ENCODE data around the gene MSTN. TPM values are rescaled to one million over a fixed set of nuclear protein-coding genes. Genes with fewer than 3 reads are reported as not detected.

The MSTN gene
- total RNA-seq, 4 donors from 2014 or later, result 0.27 to 0.45 (median 0.29) TPM; not detected in 1

DNA sequence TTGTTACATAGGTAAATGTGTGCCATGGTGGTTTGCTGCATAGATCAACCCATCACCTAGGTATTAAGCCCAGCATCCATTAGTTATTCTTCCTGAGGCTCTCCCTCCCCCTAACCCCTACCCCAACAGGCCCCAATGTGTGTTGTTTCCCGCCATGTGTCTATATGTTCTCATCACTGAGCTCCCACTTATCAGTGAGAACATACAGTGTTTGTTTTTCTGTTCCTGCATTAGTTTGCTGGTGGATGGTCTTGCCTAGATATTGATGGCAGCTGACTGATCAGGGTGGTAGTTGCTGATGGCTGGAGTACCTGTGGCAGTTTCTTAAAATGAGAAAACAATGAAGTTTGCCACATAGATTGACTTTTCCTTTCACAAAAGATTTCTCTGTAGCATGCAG is 34.6 kb upstream of the MSTN start:
- Histone ChIP-seq H3K27ac (no peak overlapping the region), H3K4me1 (no peaks in the 10 kb centered on the region), H3K9me3 (no peaks in the 10 kb centered on the region), H3K27me3 (no peaks in the 10 kb centered on the region), H3K36me3 (no peaks in the 10 kb centered on the region), H3K4me3 (replicated peaks in 1 of 3) (no peak overlapping the region)
- intact Hi-C loops (cut with DNase I), result no loop called here
- DNase-seq, result no peak
- no peak for TF ChIP-seq POLR2A (IDR thresholded peaks at IDR 0.05)
- TF ChIP-seq, protein P1, sequence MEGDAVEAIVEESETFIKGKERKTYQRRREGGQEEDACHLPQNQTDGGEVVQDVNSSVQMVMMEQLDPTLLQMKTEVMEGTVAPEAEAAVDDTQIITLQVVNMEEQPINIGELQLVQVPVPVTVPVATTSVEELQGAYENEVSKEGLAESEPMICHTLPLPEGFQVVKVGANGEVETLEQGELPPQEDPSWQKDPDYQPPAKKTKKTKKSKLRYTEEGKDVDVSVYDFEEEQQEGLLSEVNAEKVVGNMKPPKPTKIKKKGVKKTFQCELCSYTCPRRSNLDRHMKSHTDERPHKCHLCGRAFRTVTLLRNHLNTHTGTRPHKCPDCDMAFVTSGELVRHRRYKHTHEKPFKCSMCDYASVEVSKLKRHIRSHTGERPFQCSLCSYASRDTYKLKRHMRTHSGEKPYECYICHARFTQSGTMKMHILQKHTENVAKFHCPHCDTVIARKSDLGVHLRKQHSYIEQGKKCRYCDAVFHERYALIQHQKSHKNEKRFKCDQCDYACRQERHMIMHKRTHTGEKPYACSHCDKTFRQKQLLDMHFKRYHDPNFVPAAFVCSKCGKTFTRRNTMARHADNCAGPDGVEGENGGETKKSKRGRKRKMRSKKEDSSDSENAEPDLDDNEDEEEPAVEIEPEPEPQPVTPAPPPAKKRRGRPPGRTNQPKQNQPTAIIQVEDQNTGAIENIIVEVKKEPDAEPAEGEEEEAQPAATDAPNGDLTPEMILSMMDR (IDR thresholded peaks at IDR 0.05), result no peak
- WGBS, 2 donors, result 88 to 100% methylated on average over 1 of the region's 1 CpG

GRCh38 chr2:190094316-190094871 is 31.9 kb upstream of the MSTN start:
- H3K9me3 ChIP-seq, result no peaks in the 10 kb centered on the region
- H3K27me3 ChIP-seq, result no peaks in the 10 kb centered on the region
- H3K4me1 ChIP-seq, result no peaks in the 10 kb centered on the region
- TF ChIP-seq, protein P1 (IDR thresholded peaks at IDR 0.05), result no peak
- TF ChIP-seq POLR2A (IDR thresholded peaks at IDR 0.05), result no peak
- intact Hi-C loops (cut with DNase I), result loop anchor here (5.0 kb wide), 1 partner anchor 183 kb away; no protein-coding TSS in a partner anchor
- no peak overlapping the region for H3K4me3 ChIP-seq (replicated peaks in 1 of 3)
- DNase-seq, result no peak
- H3K36me3 ChIP-seq, result no peaks in the 10 kb centered on the region
- no peak overlapping the region for H3K27ac ChIP-seq
- WGBS, 2 donors, result 70 to 82% methylated on average over 3 of the region's 3 CpGs

GRCh38 chr2:190093793-190094192 is 31.3 kb upstream of the MSTN start:
- no peak for DNase-seq
- no peak overlapping the region for H3K27ac ChIP-seq
- intact Hi-C loops (cut with DNase I), result loop anchor here (5.0 kb wide), 1 partner anchor 184 kb away; no protein-coding TSS in a partner anchor

GRCh38 chr2:190090148-190090547 is 27.6 kb upstream of the MSTN start:
- intact Hi-C loops (cut with DNase I), result loop anchor here (5.0 kb wide), 1 partner anchor 187 kb away; no protein-coding TSS in a partner anchor
- 92 to 94% methylated on average over 2 of the region's 2 CpGs for WGBS, 2 donors
- DNase-seq, result no peak
- no peaks in the 10 kb centered on the region for H3K27me3 ChIP-seq
- no peaks in the 10 kb centered on the region for H3K9me3 ChIP-seq
- H3K27ac ChIP-seq, result no peak overlapping the region
- TF ChIP-seq, protein P1 (IDR thresholded peaks at IDR 0.05), result no peak
- TF ChIP-seq POLR2A (IDR thresholded peaks at IDR 0.05), result no peak
- no peaks in the 10 kb centered on the region for H3K4me1 ChIP-seq
- no peaks in the 10 kb centered on the region for H3K36me3 ChIP-seq
- no peak overlapping the region for H3K4me3 ChIP-seq (replicated peaks in 1 of 3)

More at GRCh38 chr2:190093793-190094192, 31.3 kb upstream of the MSTN start:
- Histone ChIP-seq H3K9me3 (no peaks in the 10 kb centered on the region), H3K27me3 (no peaks in the 10 kb centered on the region), H3K36me3 (no peaks in the 10 kb centered on the region), H3K4me3 (replicated peaks in 1 of 3) (no peak overlapping the region), H3K4me1 (no peaks in the 10 kb centered on the region)
- no peak for TF ChIP-seq POLR2A (IDR thresholded peaks at IDR 0.05)
- TF ChIP-seq, protein P1 (IDR thresholded peaks at IDR 0.05), result no peak
- 77 to 79% methylated on average over 3 of the region's 3 CpGs for WGBS, 2 donors

GRCh38 chr2:190088917-190089316 is 26.4 kb upstream of the MSTN start:
- Histone ChIP-seq H3K9me3 (no peaks in the 10 kb centered on the region), H3K27me3 (no peaks in the 10 kb centered on the region), H3K4me1 (no peaks in the 10 kb centered on the region), H3K4me3 (replicated peaks in 1 of 3) (no peak overlapping the region), H3K27ac (no peak overlapping the region), H3K36me3 (no peaks in the 10 kb centered on the region)
- intact Hi-C loops (cut with DNase I), result loop anchor here (10.0 kb wide), 1 partner anchor 286 kb away; no protein-coding TSS in a partner anchor
- WGBS, 2 donors, result 20 to 35% methylated on average over 4 of the region's 4 CpGs
- peak; percentile 31 to 51 for DNase-seq
- TF ChIP-seq, protein P1 (IDR thresholded peaks at IDR 0.05), result peak; percentile 21 to 74 (median 68)
- TF ChIP-seq POLR2A (IDR thresholded peaks at IDR 0.05), result no peak
